Spleen (tissue), 7 donors: Measurements from ENCODE around the gene GMDS.

ENCODE experiments used
- CTCF ChIP-seq, 11 experiments: fragments of 200-600 bp in 7 of 11; fragments of 450-650 bp in 4 of 11; sonication (generic) in 4 of 11; IDR thresholded peaks in 8 of 11; conservative IDR thresholded peaks in 3 of 11; 1 replicate in 7 of 11; 2 replicates in 4 of 11; pipeline versions ENCODE4 v1.4.0 to v1.8.0; 2016 to 2021; ENCODE audit warnings: antibody characterized with exemption in 11 of 11, inconsistent platforms in 4 of 11, mild to moderate bottlenecking in 1 of 11
- POLR2A ChIP-seq, 3 donors: fragments of 450-650 bp; IDR thresholded peaks; one replicate each; pipeline ENCODE4 v1.5.1; 2017; ENCODE audit warnings: antibody characterized with exemption in 3 of 3, mild to moderate bottlenecking in 1 of 3
- donor health status: DM: no; HTN: no; CAD: no; lungs with moderate emphysema.
- donor health status: DM: no; HTN: no; CAD: no.
- donor health status: DM: no; HTN: no; CAD: no.

DNA sequence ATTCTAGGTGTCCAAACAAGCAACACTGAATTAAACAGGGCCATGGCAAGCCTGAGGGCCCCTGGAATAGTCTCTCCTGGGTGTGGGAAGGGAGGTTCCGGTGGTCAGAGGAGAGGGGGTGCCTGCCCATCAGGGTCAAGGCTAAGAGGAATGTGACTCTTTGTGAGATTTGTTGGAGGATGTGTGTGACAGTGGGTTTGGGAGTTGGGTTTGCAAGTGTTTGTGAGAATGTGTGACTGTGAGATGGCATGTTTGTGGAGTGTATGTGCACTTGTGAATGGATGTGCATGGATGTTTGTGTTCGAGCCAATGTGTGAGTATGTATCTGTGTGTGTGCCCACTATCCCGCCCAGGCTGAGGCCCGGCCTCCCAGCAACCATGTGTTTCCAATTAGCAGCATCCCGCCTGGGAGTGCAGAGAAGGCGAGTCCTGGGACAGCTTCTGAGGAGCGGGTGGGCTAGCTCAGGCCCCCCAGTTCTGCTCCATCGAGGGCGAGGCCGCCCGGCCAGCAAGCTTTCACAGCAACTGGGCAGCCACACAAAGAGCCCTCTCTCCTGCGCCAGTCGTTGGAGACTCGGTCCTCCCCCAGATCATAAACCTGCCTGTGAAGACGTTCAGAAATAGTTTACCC lies 623.1 kb downstream of the GMDS start:
- TF ChIP-seq CTCF (IDR thresholded peaks at IDR 0.05 in 8 of 11, conservative IDR thresholded peaks at IDR 0.05 in 3 of 11) = no peak
- no peak for TF ChIP-seq POLR2A (IDR thresholded peaks at IDR 0.05)
